EL (cell line): Measurements from ENCODE around the gene FMOD.
"Not testable (repeated sequence)": the region's sequence is repeated elsewhere in the genome, so short reads cannot be mapped to it uniquely, and the experiment has no call there.

Experiments
- DNase-seq: peaks from one replicate; pipeline ENCODE4 v3.0.0-alpha.2; 2016

Gene FMOD

DNA sequence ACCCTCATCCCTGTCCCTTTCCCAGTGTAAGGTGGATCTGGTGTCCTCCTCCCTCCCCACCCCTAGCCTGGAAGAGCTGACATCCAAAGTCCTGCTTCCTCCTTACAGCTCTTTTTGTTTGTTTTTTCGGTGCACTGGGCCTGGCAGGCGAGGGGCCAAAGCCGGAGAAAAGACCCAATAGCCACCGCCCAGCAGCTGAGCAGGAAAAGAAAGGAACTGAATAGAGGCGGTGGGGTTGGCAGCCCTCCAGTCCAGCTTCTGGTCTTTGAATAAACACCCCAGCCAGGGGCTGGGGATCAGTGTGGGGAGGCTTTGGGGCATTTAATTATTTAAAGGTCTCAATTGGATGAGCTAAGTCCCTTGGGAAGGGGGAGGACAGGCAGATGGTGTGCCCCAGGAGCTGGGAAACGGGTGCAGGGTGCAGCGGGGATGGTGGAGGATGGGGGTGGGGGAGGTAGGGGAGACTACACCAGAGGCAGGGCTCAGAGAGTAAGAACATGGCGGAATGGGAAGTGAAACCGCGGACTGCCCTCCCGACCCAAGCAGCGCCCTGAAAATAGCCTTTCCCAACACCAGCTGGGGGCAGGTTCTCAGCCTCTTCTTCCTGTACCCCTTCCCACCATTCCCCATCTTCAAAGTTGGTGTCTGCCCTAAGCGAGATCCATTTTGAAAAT is 25.4 kb downstream of the FMOD start:
- no peak for DNase-seq

DNA sequence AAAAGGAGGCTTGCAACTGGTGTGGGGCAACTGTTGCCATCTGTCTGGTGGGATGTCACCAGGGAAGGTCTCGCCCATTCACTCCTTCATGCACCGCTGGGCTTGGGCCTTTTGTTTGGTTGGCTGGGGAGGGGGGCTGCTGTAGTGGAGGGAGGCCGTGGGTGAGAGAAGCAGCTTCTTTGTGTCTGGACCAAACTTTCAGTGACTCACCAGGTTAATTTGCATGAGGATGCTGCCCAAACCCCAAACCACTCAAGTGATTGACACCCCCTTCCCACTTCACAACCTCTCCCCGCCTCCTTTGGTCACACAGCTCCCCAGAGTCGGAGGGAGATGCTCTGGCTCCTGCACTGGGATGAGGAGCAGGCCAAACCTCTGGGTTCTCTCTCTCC is 25.9 kb downstream of the FMOD start:
- no peak for DNase-seq

DNA sequence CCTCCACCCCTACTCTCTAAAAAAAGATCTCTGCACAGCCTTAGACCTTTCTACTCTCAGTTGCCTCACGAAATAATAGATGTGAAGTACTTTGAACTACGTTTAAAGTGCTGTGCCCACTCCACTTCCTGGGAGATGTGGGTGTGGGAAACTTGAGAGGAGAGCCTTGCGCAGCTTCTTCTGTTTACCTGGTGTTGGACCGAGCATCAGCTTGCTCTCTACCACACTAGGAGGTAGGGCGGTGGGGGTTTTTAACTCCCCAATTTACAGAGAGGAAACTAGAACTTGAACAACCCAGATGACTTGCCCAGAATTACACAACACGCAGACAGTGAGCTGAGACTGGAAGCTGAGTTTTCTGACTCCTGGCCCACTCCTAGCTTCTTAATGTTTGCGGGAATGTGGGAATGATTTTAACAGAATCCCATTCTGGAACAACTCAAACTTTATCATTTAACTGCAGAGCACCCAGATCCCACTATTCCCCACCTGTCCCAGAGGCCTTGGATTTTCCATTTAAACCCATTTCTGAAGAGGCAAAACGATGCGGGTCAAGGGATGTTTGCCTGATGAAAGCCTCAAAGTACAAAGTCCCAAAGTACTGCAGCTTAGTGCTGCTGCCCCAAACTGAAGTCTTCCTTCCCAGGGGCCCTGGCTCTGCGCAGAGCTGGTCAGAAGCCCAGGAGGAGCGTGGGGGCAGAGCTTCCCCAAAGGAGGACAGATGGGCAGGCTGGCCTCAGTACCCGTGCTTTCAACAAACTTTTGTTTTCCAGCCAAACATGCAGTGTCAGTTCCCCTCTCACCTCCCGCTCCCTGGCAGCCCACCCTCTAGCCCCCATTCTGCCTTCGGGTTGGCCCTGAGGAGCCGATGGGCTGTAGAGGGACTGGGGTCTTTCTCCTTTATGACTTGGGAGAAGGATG is 26.6 kb downstream of the FMOD start:
- DNase-seq: no peak

DNA sequence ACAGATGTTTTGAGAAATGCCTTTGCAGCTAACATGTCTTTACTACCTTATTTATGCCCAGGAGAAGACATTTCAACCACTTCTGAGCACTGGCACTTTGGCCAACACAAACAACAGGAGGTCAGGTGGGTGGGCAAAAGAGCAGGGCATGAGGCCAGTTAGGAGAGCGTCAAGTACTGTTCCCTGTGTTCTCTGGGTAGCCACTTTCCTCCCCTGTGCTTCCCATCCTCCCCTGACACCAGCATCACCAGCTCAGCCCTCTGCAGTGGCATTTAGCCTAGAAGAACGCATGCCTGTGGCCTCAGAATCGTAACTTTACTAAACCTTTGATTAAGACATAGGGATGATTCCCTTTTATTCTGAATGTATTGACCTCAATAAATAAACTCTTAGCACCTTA is 27.3 kb downstream of the FMOD start:
- no peak for DNase-seq

DNA sequence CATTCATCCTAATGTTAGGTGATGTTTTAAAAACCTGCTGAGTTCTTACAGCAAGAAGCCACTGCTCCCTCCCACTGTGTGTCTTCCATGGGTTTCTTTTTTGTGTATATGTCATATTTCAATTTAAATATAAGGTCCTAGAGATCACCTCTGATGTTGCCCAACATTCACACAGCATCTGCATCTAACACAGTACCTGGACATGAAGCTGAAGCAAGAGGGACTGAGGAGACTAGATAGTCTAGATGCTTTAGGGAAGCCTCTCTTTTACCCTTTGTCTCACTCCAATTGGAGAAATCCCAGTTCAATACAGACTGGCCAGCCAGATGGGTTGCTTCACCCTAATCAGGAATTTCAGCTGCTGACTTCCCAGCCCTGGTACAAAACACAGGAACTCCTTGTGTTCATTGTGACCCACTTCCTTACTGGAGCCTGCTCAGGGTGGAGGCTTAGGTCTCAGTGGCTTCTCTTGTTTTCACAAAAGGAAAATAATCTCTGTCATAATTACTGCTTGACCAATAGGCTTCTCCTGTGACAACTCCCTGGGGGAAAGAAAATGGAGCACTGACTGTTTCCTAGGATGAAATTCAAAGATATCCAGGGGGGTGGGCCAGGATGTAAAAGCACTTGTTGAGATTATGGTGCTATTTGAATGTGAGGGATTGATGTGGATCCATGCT is 28.3 kb downstream of the FMOD start:
- DNase-seq: no peak

DNA sequence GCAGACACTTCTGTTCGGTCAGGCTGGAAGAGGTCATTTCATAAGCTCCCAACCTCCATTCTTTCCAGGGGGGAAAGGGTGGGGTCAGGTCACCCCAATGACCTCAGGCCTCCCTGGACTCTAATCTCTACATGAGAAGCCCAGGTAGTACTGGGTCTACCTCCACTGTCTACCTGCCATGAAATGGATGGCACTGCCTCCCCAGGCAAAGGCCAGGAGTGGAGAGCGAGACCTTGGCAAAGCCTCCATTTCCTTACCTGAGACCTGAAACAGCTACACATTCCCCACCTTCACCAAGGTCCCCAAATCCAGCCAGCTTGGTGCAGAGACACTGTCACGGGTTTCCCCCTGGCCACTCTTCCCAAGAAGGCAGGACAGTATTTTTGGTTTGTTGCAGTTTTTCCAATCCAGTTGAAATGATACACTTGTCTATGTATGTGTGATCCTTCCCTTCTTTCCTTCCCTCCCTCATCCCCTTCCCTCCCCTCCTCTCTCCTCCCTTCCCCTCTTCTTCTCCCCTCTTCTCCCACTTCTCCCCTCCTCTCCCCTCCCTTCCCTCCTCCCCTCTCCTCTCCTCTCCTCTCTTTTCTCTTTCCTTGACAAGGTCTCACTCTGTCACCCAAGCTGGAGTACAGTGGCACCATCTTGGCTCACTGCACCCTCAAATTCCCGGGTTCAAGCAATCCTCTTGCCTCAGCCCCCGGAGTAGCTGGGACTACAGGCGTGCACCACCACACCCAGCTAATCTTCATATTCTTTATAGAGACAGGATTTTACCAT is 29.5 kb downstream of the FMOD start:
- DNase-seq: no peak

DNA sequence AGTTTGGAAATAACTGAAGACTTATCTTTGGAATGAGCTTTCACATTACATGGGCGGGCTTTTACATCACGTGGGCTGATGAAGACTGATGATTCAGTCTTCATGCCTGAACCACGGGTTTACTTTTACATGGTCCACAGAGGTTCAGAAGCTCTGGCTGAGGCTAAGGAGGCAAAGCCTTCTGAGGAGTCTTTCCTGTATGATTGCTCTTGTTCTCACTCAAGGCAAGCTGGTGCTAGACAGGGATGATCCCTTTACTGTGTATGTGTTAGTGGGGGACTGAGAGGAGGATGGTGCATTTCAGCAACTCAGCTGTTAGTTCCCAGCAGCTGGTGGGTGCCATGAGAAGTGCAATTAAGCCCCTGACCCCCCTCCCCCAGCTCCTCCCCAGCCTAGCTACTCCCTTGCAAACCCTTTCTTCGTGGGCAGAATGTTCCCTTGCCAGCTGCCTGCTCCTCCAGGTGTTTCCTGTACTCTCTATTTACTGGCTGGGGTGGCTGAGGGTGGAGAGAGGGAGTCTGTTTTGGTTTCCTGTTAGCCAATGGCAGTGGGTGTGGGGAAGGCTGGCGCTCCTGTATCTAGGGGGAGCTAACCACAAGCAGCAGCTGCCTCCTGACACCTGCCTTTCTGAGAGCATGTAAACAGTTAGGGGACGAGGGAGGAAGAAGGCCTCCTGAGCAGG is 30.2 kb downstream of the FMOD start:
- peak; percentile 33 for DNase-seq

DNA sequence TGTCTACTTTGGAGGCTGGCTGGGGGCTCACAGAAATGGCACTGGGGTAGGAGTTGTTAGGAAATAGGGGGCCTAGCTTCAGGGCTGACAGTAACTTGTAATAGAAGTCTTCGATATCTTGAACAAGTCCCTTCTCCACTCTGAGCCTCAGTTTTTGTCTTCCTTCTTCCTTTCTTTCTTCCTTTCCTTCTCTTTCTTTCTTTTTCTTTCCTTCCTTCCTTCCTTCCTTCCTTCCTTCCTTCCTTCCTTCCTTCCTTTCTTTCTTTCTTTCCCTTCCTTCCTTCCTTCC is 32.7 kb downstream of the FMOD start:
- DNase-seq: no peak

DNA sequence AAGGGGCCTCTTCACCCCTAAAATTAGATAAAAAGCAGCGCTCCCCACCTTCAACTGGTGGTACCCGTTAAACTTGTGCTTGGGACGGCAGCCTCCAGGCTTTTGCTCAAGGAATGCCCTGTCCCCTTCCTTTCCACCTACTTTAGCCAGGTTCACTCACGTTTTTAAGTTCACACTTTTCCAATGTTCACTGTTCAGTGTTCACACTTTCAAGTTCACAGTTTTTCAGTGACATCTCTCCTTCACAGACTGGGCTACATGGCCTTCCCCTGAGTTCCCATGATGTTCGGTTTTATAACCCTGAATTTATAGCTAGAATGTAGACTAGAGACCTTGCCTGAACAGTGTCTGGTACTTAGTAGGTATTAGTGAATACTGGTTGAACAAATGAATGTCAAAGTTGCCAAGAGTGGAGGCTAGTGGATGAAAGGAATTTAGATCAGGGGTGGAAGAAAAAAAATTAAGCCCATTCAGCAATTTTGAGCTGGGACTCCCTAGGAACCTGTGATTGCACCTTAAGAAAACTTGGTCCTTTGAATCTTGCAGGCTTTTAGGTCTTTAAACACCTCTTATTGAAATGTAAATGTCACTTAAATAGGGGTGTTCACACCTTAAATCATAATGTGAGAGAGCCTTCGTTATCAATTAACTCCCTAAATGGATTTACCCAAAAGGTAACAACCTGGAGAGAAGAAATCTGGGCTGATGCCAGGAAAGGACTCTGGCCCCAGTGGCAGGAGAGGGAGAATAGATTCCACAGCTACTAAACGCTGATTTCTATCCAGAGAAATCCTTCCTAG is 33.3 kb downstream of the FMOD start:
- no peak for DNase-seq

DNA sequence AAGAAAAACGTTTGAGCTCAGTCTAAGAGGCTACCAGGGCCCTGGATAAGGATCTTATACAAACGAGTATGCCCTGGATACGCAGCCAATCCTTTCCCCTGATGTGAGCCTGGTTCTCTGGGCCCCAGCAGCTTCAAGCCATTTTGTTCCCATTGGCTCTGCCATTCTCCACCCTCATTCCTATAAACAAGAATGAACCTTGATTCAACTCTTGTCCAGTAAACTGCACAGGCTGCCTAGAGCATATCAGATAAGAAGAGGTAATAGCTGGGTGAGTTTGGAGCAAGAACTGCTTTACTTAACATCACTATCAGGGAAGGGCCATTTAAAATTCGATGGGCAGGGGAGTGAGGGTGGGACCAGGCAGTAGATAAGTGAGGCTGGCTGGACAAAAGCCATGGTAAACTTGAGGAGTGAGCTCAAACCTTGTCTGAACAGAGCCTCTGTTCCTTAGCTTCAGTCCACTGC is 34.3 kb downstream of the FMOD start:
- no peak for DNase-seq

DNA sequence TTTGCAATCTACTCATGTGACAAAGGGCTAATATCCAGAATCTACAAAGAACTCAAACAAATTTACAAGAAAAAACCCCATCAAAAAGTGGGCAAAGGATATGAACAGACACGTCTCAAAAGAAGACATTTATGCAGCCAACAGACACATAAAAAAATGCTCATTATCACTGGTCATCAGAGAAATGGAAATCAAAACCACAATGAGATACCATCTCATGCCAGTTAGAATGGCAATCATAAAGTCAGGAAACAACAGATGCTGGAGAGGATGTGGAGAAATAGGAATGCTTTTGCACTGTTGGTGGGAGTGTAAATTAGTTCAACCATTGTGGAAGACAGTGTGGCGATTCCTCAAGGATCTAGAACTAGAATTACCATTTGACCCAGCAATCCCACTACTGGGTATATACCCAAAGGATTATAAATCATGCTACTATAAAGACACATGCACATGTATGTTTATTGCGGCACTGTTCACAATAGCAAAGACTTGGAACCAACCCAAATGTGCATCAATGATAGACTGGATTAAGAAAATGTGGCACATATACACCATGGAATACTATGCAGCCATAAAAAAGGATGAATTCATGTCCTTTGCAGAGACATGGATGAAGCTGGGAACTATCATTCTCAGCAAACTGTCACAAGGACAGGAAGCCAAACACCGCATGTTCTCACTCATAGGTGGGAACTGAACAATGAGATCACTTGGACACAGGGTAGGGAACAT is 36.7 kb downstream of the FMOD start:
- not testable (repeated sequence) for DNase-seq

DNA sequence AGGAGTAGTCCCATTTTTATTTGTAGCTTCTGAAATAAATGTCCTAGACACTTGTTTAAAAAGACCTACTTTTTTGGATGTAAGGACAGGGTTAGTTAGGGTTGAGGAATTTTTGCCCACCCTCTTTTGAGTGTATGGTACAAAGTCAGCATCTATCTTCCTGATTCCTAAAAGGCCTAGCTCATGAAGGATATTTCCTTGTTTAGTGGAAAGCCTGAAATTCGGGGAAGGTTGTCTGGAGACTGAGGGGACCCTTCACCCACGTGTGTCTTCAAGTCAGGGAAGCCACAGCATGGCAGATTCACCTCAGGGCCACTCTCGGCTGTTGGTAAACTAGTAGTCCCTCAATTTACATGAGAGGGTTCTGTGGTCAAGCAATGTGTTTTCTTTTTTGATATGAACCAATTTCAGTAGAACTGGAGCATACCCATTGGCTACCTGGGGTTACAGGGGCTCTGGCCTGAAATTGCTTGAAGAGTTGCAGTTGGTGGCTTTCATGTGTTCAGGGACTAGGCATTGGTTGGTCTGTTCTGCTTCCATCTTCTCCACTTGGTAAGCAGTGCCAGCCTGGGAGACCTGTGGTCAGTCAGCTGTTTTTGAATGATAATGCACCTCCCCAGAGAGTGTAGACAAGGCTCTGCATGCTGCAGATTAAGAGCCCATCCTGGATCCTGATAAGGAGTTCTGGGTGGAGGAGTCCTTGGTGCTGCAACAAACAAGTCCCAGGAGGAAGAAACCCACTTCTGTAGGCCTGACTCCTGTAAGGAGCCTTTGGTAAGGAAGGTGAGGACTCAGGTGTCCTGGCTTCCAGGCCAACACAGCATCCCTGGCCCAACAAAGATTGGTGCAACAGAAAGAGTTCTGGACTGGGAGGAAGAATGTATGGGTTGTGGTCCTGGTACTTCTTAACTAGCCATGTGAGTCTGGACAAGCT is 39.3 kb downstream of the FMOD start:
- DNase-seq: no peak

DNA sequence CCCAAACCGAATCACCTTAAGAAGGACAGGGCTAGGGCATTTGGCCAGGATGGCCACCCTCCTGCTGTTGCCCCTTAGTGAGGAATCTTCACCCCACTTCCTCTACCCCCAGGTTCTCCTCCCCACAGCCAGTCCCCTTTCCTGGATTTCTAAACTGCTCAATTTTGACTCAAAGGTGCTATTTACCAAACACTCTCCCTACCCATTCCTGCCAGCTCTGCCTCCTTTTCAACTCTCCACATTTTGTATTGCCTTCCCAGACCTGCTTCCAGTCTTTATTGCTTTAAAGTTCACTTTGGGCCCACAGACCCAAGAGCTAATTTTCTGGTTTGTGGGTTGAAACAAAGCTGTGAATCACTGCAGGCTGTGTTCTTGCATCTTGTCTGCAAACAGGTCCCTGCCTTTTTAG is 42.0 kb downstream of the FMOD start:
- DNase-seq: no peak

DNA sequence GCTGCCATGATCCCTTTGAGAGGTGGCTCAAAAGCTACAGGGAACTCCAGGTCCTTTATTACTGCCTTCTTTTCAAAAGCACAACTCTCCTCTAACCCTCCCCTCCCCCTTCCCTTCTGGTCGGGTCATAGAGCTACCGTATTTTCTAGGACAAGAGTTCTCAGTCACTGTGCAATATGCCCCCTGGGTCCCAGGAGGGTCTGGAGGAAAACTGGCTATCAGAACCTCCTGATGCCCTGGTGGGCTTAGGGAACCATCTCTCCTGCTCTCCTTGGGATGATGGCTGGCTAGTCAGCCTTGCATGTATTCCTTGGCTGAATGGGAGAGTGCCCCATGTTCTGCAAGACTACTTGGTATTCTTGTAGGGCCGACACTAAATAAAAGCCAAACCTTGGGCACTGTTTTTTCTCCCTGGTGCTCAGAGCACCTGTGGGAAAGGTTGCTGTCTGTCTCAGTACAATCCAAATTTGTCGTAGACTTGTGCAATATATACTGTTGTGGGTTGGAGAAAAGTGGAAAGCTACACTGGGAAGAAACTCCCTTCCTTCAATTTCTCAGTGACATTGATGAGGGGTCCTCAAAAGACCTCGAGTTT is 42.5 kb downstream of the FMOD start:
- DNase-seq: no peak

DNA sequence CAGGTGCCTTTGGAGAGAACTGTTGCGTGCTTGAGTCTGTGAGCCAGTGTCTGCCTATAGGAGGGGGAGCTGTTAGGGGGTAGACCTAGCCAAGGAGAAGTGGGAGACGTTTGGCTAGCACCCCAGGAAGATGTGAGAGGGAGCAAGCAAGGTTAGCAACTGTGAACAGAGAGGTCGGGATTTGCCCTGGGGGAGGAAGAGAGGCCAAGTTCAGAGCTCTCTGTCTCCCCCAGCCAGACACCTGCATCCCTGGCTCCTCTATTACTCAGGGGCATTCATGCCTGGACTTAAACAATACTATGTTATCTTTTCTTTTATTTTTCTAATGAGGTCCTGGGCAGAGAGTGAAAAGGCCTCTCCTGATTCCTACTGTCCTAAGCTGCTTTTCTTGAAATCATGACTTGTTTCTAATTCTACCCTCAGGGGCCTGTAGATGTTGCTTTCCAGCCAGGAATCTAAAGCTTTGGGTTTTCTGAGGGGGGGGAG is 43.2 kb downstream of the FMOD start:
- no peak for DNase-seq

DNA sequence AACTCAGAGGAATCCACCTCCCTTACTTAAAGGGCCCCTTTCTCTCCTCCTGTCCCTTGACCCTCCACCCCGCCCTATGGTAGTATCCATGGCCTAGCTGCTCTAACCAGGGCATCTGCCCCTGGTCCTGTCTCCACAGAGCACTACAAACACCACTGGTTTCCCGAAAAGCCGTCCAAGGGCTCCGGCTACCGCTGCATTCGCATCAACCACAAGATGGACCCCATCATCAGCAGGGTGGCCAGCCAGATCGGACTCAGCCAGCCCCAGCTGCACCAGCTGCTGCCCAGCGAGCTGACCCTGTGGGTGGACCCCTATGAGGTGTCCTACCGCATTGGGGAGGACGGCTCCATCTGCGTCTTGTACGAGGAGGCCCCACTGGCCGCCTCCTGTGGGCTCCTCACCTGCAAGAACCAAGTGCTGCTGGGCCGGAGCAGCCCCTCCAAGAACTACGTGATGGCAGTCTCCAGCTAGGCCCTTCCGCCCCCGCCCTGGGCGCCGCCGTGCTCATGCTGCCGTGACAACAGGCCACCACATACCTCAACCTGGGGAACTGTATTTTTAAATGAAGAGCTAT is 43.9 kb downstream of the FMOD start:
- no peak for DNase-seq

DNA sequence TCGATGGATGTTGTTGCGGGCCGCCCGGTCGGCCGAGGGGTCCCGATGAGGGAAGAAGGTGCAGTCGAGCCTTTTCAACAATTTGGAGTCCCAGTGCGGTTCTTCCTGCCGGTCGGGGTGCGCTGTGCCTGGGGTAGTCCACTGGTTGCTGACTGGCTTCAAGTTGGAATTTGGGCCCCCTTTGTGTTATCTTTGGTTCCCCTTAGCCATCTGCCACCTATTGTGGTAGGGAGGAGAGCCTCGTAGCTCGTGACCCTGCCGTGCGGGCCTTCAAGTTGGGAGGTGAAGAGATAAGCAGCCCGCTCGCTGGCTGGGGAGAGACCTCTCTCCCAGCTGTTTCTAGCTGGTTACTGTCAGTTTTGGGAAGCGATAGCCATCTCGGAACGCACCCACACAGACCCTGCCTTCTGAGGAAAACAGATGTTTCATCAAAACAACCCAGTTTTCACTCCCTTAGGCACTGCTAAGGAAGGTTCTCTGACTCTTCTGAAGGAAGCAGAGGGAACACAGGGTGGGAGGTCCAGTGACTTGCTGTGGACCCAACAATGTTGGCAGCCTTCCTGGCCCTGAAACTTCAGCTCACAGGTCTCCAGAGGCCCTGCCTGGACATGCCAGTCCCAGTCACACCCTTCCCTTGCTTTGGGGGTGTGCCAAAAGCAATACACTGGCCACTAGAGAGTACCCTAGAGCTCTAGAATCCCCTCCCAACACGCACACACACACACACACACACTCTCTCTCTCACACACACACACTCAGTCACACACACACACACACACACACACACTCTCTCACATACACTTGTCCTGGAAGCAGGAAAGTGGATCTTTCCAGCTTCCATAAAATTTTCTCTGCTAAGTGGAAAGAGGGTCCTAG is 44.6 kb downstream of the FMOD start:
- DNase-seq: peak; percentile 84

DNA sequence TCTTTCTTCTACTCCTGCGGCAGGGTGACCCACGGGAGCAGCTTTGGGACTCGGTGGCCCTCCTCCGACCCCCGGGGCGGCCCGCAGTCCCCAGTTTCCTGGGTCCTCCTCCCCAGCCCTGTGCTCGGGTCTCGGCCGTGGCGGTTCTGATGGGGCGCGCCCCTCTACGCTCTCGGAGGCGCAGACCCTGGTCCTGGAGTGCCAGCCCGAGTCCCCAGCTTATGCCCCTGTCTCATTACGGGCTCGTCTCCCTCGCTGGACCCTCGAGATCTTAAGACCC is 45.2 kb downstream of the FMOD start:
- no peak for DNase-seq
